HG03025 (cell line): ENCODE results near the gene PPP1R15A.
"Not testable (repeated sequence)": the region's sequence is repeated elsewhere in the genome, so short reads cannot be mapped to it uniquely, and the experiment has no call there.

ENCODE experiments used
- ATAC-seq: cut with Tn5 transposase; IDR thresholded peaks from one replicate; pipeline ENCODE4 v1.9.1; 2021; ENCODE audit warnings: mild to moderate bottlenecking, moderate library complexity; ENCODE audit not compliant: unreplicated experiment, low FRiP score

PPP1R15A gene

DNA sequence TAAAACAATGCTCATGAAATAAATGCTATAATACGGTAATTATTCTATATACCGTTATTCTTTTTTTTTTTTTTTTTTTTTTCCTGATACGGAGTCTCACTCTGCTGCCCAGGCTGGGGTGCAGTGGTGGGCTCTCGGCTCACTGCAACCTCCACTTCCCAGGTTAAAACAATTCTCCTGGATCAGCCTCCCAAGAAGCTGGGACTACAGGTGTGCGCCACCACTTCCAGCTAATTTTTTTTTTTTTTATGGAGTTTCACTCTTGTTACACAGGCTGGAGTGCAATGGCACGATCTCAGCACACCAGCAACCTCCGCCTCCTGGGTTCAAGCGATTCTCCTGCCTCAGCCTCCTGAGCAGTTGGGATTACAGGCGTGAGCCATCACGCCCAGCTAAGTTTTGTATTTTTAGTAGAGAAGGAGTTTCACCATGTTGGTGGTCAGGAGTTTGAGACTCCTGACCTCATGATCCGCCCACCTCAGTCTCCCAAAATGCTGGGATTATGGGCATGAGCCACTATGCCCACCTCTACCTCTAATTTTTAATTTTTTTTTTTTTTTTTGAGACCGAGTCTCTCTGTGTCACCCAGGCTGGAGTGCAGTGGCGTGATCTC lies 6.9 kb downstream of the PPP1R15A start:
- no peak for ATAC-seq

DNA sequence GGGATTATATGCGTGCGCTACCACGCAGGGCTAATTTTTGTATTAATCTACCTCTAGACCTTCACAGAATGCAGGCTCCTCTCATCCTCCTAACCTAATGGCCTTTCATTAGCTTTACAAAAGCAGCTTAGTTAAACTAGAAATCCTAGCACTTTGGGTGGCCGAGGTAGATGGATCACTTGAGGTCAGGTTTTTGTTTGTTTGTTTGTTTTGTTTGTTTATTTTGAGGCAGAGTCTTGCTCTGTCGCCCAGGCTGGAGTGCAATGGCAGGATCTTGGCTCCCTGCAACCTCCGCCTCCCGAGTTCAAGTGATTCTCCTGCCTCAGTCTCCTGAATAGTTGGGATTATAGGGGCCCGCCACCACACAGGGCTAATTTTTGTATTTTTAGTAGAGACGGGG lies 7.5 kb downstream of the PPP1R15A start:
- ATAC-seq, result not testable (repeated sequence)

DNA sequence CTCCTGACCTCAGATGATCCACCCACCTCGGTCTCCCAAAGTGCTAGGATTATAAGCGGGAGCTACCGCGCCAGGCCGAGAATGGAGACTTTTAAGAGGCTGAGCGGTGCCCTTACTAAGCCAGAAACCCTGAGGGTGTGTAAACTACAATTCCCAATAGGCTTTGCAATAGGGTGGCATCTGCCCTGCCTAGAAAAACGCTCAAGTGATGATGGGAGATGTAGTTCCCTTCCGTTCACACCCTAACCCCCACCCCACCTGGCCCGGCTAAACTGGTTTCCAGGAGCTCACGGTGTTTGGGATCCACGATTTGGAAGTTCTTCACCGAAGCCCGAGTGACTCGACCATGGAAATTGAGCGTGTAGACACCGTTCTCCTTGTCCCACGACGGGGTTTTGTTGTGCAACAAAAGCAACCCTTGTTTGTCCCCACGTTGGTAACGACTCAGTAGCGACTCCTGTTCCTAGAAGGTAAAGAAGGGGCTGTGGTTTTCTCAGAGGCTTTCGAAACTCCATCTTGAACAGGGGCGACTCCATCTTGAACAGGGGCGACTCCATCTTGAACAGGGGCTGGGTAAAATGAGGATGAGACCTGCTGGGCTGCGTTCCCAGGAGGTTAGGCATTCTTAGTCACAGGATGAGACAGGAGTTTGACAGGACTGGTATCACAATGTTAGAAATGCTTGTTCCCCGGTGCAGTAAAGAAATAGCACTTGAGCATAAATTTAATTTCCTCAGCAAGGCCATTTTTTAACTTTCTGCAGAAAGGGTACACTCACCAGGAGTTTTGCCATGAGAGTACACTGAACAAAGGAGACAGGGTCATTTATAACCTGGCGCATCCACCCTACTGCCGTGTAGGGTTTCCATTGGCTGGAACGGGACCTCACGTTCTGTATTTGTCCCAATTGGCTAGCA lies 9.8 kb downstream of the PPP1R15A start:
- no peak for ATAC-seq

DNA sequence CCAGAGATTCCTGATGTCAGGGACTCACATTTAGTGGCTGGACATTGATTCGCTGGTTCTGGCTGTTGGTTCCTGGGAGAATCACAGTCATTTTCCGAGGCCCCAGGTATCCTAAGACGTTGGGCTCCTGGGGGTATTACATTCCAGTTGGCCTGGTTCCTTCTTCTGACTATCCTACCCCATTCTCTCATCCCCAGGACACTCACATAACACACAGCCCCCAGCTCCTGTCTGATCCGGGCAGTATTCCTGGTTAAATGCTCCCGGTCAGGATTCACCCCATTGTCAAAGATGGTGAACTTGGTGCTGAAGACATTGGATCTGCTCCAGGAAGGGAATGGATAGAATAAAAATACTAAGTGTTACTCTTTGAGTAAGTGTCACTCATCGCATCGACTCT lies 11.5 kb downstream of the PPP1R15A start:
- no peak for ATAC-seq

DNA sequence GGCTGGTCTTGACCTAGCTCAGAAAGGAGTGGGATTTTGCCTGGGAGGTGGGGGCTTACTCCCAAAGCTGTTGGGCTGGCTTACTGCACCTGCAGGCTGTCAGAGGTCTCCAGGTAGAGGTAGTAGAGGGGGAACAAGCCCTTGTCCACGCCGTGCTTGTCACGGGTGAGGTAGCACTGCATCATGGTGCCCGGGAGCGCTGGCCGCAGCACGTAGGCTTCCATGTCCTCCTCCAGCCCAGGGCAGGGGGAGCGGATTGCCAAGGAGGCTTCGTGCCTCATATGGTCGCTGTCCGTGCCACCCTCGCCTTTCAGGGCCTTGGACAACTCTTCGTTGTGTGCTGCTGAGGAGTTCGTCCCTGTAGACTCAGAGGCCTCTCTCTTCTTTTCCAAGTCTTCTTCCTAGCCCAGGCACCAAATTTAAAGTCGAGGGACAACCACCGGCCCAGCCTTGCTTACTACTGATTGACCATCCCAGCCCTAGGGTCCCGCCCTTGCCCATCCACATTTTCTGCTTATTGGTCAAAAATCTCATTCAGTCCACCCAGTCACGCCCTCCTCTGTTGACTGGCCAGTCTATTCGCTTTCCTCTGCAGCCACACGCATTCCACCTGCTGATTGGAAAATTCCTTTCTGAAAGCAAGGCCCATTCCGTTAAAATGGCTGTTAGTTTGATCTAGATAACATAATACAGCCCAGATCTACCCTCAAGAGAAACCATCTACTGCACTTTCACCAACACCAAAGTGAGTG lies 15.8 kb downstream of the PPP1R15A start:
- ATAC-seq, result no peak

DNA sequence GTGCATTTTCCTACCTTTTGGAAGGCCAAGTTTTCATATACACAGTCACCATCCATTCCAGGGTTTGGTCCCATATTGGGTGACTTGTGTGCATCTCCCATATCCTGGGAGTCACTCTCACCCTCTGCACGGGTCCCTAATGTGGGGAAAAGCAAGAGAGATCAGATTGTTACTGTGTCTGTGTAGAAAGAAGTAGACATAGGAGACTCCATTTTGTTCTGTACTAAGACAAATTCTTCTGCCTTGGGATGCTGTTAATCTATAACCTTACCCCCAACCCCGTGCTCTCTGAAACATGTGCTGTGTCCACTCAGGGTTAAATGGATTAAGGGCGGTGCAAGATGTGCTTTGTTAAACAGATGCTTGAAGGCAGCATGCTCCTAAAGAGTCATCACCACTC lies 17.3 kb downstream of the PPP1R15A start:
- not testable (repeated sequence) for ATAC-seq

DNA sequence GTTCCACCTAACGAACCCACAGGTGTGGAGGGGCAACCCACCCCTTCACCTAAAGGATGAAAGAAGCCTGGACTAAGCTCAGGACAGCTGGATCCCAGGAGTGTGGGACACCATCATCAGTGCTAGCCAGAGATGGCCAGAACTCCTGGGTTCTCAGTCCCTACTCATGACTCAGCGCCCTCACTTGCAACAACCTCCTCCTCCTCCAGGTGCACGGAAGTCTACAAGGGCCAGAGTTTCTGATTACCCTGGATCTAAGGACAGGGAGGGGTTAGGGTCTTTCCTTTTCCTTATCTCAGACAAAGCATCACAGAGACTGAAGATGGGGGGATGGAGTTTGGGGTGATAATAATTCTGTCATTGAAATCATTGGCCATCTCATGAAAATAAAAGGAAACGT lies 18.3 kb downstream of the PPP1R15A start:
- ATAC-seq, result no peak

DNA sequence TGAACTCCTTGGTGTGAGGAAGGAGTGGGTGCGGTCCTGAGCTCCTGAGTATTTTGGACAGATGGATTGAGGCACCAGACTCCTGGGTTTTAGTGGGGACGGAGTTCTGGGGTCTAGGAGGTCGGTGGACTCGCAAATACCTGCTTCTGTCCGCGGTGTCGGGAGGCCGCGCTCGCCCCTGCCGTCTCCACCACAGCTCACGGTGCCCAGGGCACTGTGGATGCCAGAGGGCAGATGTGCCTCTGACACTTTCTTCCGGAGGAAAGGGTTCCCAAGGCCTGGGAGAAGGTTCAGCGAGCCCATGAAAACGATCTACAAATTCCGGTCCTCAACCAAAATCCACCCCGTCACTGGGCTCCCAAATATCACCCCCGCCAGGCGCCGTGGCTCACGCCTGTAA lies 23.0 kb downstream of the PPP1R15A start:
- ATAC-seq, result no peak

DNA sequence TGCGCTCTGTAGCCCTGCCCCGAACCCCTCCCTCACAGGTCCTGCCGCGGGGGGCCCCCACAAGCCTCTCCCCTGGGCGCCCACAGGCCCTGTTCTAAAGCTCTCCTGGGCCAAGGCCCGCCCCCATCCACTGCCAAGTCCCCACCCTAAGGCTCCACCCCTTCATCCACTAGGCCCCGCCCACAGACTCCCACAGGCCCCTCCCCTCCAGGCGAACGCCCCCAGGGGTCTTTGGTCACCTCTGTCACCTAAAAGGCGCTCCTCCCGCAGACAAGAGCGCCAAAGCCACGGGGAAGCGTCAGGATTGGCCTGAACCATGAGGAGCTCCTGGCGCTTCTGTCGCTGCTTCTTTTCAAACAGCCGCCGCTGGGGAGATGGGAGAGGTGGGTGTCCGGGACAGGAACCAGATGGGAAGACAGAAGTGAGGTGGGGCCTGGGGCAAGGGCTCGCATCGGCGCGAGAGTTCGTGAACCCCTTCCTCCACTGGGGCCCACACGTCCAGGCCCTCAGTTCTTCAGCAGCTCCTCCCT lies 24.0 kb downstream of the PPP1R15A start:
- ATAC-seq, result no peak

DNA sequence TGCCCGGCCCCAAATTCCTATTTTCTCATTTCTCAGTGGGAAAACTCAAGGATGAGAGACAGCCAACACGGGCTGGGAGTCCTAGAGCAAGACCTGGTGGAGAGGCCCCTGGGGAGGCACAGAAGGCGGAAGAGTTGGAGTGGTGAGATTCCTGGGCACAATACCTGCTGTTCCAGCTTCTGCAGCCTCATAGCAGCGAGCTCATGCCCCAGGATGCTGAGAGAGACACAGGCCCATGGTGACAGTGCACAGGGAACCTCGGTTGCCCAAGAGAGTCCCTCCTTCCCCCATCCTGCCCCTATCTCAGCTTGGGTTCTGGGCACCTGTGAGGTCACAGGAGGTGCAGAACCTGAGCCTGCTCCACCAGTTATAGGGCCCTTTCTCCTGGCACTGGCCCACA lies 25.0 kb downstream of the PPP1R15A start:
- no peak for ATAC-seq

DNA sequence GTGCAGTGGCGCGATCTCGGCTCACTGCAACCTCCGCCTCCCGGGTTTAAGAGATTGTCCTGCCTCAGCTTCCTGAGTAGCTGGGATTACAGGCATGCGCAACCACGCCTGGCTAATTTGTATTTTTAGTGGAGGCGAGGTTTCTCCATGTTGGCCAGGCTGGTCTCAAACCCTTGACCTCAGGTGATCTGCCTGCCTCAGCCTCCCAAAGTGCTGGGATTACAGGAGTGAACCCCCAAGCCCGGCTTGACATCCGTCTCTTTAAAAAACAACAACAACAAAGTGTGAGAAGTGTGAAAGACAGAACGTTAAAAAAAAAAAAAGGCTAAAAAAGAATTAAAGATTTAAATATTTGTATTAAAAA lies 27.1 kb downstream of the PPP1R15A start:
- not testable (repeated sequence) for ATAC-seq

DNA sequence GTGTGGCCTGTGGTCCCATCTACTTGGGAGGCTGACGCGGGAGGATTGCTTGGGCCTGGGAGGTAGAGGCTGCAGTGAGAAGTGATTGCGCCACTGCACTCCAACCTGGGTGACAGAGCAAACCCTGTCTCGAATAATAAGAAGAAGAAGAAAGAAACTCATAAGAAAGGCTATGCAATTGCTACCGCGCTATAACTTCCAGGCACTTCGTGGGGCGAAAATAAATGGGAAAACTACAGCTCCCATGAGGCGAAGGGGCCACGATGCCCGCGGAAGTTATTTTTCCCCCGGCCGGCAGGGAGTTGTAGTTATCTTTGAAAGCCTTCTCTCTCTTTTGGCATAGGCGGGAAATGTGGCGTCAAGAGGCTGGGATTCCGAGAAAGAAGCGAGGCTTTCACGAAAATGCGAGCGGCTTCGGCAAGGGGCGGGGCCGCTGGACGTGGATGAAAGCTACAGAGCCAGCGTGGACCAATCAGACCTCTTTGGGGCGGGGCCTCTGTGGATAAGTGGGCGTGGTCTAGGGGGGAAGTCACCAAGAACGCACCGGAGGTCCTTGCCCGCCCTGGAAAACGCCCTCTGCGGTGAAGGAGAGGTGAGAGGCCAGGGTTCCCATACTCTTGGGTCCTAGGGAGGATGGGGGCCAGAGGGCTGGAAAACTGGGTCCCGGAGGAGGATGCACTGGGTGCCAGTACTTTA lies 27.7 kb downstream of the PPP1R15A start, which contains the start of gene NUCB1:
TSS of gene NUCB1 (plus strand) at position 532 of the 696 bp plus-strand sequence. CDS start 485 bp downstream, outside the sequence.
- ATAC-seq, result peak; percentile 90

DNA sequence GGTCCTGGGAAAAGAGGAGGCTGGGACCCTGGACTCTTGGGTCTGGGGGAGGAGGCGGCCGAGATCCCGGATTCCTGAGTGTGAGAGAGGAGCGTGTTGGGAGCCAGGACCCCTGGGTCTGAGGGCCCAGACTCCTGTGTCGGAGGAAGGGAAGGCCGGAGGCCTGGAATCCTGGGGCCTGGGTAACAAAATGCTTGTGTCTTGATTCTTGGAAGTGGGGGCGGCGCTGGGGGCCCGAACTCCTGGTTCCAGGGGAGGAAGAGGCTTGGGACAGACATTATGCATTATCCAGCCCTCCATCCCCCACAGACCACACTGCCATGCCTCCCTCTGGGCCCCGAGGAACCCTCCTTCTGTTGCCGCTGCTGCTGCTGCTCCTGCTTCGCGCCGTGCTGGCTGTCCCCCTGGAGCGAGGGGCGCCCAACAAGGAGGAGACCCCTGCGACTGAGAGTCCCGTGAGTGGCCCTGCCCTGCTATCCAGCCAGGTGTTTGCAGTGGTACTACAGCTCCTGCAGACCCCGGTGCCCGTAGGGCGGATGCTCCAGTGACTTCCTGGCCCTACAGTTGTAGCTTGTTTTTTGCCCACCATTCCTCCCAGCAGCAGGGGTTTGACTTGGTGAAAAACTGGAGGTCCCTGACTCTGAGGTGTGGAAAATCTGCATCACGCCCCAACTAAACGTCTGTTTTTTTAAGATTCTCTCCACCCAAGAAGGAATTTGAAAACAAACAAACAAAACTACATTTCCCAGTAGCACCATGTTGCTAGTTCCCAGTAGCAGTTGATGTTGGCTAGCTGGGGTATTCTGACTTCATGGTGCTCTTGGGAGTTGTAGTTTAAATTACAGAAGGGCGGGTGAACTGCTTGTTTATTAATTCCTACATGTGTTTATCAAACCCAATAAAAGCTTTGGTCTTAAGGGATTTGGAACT lies 28.5 kb downstream of the PPP1R15A start:
- no peak for ATAC-seq

DNA sequence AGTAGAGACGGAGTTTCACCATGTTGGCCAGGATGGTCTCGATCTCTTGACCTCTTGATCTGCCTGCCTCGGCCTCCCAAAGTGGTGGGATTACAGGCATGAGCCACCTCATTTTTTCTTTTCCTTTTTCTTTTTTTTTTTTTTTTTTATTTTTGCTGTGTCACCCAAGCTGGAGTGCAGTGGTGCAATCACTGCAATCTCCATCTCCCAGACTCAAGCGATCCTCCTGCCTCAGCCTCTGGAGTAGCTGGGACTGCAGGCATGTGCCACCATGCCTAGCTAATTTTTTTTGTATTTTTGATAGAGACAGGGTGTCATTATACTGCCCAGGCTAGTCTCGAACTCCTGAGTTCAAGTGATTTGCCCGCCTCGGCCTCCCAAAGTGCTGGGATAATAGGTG lies 30.1 kb downstream of the PPP1R15A start:
- not testable (repeated sequence) for ATAC-seq

DNA sequence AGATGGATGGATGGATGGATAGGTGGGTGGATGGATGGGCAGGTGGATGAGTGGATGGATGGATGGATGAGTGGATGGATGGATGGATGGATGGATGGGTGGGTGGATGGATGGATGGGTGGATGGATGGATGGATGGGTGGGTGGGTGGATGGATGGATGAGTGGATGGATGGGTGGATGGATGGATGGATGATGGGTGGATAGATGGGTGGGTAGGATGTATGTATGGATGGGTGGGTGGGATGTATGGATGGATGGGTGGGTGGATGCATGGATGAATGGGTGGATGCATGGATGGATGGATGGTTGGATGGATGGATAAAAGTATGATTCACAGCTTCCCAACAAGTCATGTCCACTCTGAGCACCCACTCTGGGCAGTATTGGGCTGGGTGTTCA lies 31.6 kb downstream of the PPP1R15A start:
- ATAC-seq, result not testable (repeated sequence)

DNA sequence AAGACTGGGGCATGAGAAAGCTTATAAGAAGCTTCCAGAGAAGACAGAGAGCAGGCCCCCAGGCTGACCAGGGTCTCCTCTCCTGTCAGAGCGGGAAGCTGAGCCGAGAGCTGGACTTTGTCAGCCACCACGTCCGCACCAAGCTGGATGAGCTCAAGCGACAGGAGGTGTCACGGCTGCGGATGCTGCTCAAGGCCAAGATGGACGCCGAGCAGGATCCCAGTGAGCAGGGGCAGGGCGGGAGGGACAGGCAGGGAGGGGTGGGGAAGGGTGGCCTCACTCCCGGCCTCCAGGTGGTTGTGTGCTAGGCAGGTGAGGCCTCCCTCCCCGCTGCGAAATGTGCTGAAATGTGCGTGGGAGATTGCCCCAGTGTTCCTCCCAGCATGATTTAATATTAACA lies 33.4 kb downstream of the PPP1R15A start:
- no peak for ATAC-seq

DNA sequence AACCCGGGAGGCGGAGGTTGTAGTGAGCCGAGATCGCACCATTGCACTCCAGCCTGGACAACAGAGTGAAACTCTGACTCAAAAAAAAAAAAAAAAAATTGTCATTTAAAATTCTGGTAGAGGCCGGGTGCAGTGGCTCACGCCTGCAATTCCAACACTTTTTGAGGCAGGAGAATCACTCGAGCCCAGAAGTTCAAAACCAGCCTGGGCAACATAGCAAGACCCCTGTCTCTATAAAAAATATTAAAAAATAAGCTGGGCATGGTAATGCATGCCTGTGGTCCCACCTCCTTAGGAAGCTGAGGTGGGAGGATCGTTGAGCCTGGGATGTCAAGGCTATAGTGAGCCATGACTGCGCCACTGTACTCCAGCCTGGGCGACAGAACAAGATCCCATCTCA lies 34.1 kb downstream of the PPP1R15A start:
- no peak for ATAC-seq

DNA sequence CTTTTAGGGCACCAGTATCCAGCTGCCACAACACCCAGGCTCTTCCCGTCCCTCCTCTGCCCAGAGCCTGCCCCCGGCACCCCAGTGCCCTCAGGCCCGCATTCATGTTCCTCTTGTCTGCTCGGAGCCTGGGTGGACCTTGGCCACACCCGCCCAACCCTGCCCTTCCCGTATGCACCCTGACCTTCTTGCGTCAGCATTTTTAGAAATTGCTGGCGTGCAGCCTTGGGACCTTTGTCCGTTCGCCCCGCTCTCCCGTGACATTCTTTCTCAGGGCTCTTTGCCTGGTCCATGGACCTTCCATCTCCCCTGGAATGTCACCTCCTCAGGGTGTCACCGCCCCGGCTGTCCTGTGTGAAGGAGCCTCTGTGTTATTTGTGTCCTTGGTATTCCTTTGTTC lies 35.5 kb downstream of the PPP1R15A start:
- ATAC-seq, result no peak

DNA sequence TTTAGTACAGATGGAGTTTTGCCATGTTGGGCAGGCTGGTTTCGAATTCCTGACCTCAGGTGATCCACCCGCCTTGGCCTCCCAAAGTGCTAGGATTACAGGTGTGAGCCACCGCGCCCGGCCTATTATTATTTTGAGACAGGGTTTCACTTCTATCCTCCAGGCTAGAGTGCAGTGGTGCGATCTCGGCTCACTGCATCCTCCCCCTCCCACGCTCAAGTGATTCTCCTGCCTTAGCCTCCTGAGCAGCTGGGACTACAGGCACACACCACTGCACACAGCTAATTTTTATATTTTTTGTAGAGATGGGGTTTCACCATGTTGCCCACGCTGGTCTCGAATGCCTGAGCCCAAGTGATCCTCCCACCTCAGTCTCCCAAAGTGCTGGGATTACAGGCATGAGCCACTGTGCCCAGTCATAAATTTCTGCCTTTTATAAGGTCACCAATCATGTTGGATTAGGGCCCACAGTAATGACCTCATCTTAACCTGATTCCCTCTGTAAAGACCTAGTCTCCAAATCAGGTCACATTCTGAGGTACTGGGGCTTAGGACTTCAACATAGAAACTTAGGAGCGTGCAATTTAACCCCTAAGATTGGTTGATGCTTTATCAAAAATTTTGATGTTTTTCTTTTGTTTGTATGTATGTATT lies 37.3 kb downstream of the PPP1R15A start:
- not testable (repeated sequence) for ATAC-seq
